ENCODE measurements around the gene BRICD5. TPM values are rescaled to one million over a fixed set of nuclear protein-coding genes. Genes with fewer than 3 reads are reported as not detected.

The BRICD5 gene
- total RNA-seq, 1 experiment from 2014 or later, result 1.6 TPM

GRCh38 chr16:2178321-2179106 is 32.1 kb downstream of the BRICD5 start:
- in situ Hi-C loops (cut with HindIII; ENCODE audit: low pct_unique_long_range_greater_than_20kb, low sequenced_read_pairs), result no loop called here
- DNase-seq (ENCODE audit: low read depth, low spot score), result no peak

- DNase-seq (ENCODE audit: low read depth, low spot score), result no peak
- in situ Hi-C loops (cut with HindIII; ENCODE audit: low pct_unique_long_range_greater_than_20kb, low sequenced_read_pairs), result no loop called here
These were observed 33.1 kb downstream of the BRICD5 start for GRCh38 chr16:2177561-2177960.

- in situ Hi-C loops (cut with HindIII; ENCODE audit: low pct_unique_long_range_greater_than_20kb, low sequenced_read_pairs), result no loop called here
- DNase-seq (ENCODE audit: low read depth, low spot score), result no peak
These were observed 33.6 kb downstream of the BRICD5 start for GRCh38 chr16:2177101-2177500.

GRCh38 chr16:2176047-2176446 is 34.6 kb downstream of the BRICD5 start:
- in situ Hi-C loops (cut with HindIII; ENCODE audit: low pct_unique_long_range_greater_than_20kb, low sequenced_read_pairs), result no loop called here

GRCh38 chr16:2175454-2175853 is 35.2 kb downstream of the BRICD5 start:
- in situ Hi-C loops (cut with HindIII; ENCODE audit: low pct_unique_long_range_greater_than_20kb, low sequenced_read_pairs), result no loop called here
- no peak for DNase-seq (ENCODE audit: low read depth, low spot score)

More at GRCh38 chr16:2176047-2176446, 34.6 kb downstream of the BRICD5 start:
- no peak for DNase-seq (ENCODE audit: low read depth, low spot score)

GRCh38 chr16:2174396-2175131 is 36.1 kb downstream of the BRICD5 start:
- in situ Hi-C loops (cut with HindIII; ENCODE audit: low pct_unique_long_range_greater_than_20kb, low sequenced_read_pairs), result no loop called here

GRCh38 chr16:2173916-2174315 is 36.7 kb downstream of the BRICD5 start:
- DNase-seq (ENCODE audit: low read depth, low spot score), result no peak
- in situ Hi-C loops (cut with HindIII; ENCODE audit: low pct_unique_long_range_greater_than_20kb, low sequenced_read_pairs), result no loop called here

More at GRCh38 chr16:2174396-2175131, 36.1 kb downstream of the BRICD5 start:
- DNase-seq (ENCODE audit: low read depth, low spot score), result no peak

GRCh38 chr16:2173366-2173765 is 37.3 kb downstream of the BRICD5 start:
- in situ Hi-C loops (cut with HindIII; ENCODE audit: low pct_unique_long_range_greater_than_20kb, low sequenced_read_pairs), result no loop called here
- DNase-seq (ENCODE audit: low read depth, low spot score), result no peak

GRCh38 chr16:2172688-2173335 is 37.9 kb downstream of the BRICD5 start:
- no peak for DNase-seq (ENCODE audit: low read depth, low spot score)
- in situ Hi-C loops (cut with HindIII; ENCODE audit: low pct_unique_long_range_greater_than_20kb, low sequenced_read_pairs), result no loop called here

GRCh38 chr16:2171601-2172178 is 39.0 kb downstream of the BRICD5 start:
- in situ Hi-C loops (cut with HindIII; ENCODE audit: low pct_unique_long_range_greater_than_20kb, low sequenced_read_pairs), result no loop called here
- no peak for DNase-seq (ENCODE audit: low read depth, low spot score)

GRCh38 chr16:2170587-2171435 is 39.9 kb downstream of the BRICD5 start:
- no peak for DNase-seq (ENCODE audit: low read depth, low spot score)
- in situ Hi-C loops (cut with HindIII; ENCODE audit: low pct_unique_long_range_greater_than_20kb, low sequenced_read_pairs), result no loop called here

- DNase-seq (ENCODE audit: low read depth, low spot score), result no peak
- in situ Hi-C loops (cut with HindIII; ENCODE audit: low pct_unique_long_range_greater_than_20kb, low sequenced_read_pairs), result no loop called here
These were observed 40.6 kb downstream of the BRICD5 start for GRCh38 chr16:2170080-2170479.

GRCh38 chr16:2167068-2167638 is 43.5 kb downstream of the BRICD5 start:
- in situ Hi-C loops (cut with HindIII; ENCODE audit: low pct_unique_long_range_greater_than_20kb, low sequenced_read_pairs), result no loop called here
- no peak for DNase-seq (ENCODE audit: low read depth, low spot score)

GRCh38 chr16:2166263-2167067 is 44.2 kb downstream of the BRICD5 start:
- no peak for DNase-seq (ENCODE audit: low read depth, low spot score)
- in situ Hi-C loops (cut with HindIII; ENCODE audit: low pct_unique_long_range_greater_than_20kb, low sequenced_read_pairs), result no loop called here

GRCh38 chr16:2165861-2166260 is 44.8 kb downstream of the BRICD5 start:
- DNase-seq (ENCODE audit: low read depth, low spot score), result no peak
- in situ Hi-C loops (cut with HindIII; ENCODE audit: low pct_unique_long_range_greater_than_20kb, low sequenced_read_pairs), result no loop called here

- in situ Hi-C loops (cut with HindIII; ENCODE audit: low pct_unique_long_range_greater_than_20kb, low sequenced_read_pairs), result no loop called here
These were observed 47.3 kb downstream of the BRICD5 start for GRCh38 chr16:2163211-2163881.

More at GRCh38 chr16:2163211-2163881, 47.3 kb downstream of the BRICD5 start:
- DNase-seq (ENCODE audit: low read depth, low spot score), result no peak
